HG03039 (cell line): ENCODE data around the gene LRRC74A.
A peak's percentile ranks its signal among the peaks of the same experiment; 100 is the strongest.

Source experiments
- ATAC-seq: cut with Tn5 transposase; IDR thresholded peaks from one replicate; pipeline ENCODE4 v1.9.1; 2021; ENCODE audit warnings: mild to moderate bottlenecking, moderate library complexity; ENCODE audit not compliant: unreplicated experiment

The LRRC74A gene

DNA sequence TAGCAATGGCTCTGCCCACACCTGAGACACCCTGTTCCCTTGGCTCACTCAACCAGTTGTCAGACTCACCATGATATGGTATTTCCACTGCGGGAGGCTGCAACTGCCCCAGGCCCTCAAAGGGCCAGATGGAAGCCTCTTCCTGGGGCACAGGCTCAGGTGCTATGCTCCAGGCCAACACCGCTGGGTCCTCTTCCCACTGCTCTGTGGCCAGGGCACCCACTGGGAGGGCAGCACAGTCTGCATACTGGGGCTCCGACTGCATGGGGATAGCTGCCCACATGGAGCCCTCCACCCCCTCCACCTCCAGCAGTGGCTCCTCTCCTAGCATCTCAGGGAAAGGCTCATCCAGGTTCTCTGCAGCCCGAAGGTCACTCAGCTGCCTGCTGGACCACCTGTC is 17.2 kb upstream of the LRRC74A start:
- ATAC-seq: no peak

DNA sequence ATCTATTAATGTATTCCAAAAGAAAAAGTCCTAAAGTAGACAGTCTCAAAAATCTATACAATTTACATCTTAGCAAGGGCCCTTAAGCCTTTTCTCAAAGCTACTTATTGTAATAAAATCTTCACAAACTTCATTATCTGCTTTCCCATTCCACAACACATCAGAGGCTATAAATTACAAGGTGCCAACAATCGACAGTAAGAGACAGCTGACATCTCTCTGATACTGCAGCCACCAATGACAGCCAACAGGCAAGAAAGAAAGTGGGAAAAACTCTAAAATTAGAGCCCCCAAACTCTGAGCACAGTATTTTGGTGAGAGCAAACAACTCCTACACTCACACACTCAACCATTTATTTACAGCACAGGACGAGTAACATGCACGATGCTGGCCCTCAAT is 15.7 kb upstream of the LRRC74A start:
- ATAC-seq: no peak

DNA sequence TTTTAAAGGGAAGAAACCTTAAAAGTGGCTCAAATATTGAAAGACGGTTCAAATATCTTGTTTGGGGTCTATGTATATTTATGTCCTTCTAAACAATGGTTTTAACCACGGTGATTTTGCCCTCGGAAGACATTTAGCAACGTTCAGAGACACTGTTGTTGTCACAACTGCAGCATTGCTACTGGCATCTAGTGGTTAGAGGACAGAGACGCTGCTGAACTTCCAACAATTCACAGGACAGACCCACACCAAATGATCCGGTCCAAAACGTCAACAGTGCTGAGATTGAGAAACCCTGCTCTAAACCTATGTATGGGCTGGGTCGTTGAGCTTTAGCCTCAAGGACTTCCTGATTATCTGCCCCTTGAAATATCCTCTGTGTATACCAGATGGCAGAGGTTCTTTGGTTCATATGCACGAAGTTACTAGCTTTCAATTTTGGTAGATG is 15.2 kb upstream of the LRRC74A start:
- ATAC-seq: no peak

DNA sequence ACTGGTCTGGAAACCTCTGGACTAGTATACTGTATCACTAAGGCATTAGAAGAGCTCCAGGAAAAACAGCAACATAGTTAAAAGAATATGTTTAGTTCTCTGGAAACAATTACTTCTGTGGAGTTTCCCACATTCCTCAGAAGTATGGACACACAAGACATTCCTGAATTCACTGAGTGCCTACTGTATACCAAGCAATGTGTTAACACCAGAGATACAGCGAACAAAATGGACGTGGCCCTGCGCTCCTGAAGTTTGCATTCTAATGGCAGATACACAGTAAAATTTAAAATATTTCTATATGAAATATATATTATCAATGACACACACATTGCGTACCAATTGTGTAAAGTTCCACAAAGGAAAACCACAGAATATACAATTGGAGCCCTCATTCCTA is 14.6 kb upstream of the LRRC74A start:
- no peak for ATAC-seq

DNA sequence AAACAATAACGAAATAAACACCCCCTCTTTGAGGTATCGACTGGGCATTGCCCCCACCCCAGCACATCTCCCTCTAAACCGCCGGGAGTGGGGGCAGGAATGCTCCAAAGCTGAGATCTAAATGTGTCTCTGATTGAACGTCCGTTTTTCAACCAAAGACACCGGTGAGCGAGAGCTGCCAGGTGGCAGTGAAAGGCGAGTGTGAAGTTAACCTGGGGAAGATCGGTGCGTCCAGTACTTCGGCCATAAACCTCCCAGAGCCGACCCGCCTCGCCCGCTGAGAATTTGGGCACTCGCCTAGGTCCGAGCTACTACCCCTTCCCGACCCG is 14.2 kb upstream of the LRRC74A start:
- peak; percentile 10 for ATAC-seq

DNA sequence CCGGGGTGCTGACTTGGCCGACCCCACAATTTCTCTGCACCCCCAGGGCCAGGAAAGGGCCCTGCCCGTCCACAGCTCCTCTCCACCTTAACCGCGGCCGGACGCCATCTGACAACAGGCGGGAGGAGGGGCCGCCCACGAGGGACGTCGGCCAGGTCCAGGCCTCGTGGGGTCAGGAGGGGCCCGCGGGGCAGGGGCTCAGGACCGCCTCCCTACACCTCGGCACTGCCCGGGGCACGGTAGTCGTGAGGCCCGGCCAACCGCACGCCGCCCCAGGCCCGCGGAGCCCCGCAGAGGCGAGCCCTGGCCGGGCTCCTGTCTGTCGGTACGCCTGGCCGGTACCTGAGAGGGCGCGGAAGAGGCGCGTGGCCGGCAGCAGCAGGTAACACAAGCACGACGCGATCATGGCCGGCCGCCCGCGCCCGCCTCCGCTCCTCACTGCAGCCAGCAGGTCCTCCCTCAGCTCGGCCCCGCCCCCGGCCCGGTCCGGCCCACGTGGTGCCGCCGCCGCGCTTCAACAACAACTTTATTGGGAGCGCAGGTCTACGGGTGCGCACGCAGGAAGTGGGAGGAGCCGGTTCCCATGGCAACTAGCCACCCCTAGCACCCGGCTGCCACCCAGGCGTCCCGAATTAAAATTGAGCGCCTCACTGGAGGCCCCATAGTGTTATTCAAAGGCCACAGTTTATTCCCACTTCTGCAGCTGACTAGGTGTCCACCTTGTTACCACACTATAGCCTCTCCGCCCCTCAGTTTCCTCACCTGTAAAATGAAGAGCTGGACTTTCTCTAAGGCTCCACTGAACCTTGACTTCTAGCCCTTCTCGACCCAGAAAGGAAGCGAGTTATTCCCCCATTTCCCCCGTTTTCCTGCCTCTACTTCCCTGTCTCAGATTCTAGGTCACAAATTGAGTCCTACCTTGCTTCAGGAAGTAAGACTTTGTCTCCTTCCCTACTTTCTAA is 13.5 kb upstream of the LRRC74A start, which contains the start of gene ANGEL1:
Gene ANGEL1 (minus strand): TSS at position 461 of the 962 bp plus-strand sequence. CDS start 55 bp downstream, at position 406.
- peak; percentile 71 for ATAC-seq

DNA sequence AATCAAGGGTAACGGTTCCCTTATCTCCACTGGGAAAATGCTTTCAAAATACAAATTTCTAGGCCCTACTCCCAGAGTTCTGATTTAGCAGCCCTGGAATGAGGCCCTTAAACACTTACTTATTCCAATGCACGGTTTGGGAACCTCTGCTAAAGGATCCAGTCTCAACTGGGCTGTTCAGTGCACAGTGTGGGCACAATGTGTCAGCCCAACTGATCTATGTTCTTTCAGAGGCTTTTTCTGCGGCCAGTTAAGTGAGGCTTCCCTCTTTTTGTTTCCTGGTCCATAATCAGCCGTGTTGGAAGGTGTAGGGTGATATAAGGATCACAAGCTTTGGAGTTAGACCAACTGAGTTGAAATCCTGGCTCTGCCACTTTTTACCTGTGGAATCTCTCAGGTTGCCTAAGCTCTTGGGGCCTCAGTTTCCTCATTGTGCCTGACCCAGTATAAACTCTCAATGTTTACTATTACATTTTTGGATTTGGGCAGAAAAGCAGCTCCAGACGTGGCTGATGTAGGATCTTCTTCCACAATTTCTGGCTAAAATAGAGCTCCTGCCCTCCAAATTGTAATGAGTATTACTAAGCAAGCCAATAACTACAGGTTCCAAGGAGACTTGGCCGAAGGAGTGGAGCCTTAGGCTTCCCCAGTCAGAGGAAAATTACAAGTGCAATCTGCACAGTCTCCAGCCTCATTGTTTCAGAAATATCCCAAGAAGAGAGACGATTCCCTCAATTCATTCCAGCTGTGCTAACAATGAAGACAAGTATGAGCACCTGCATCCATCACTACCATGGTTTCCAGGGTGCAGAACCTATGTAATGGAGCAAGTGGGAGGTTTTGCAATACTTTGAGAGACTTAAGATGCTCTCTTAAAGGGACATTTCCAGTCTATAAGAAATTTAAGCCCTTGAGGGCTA is 11.2 kb upstream of the LRRC74A start:
- no peak for ATAC-seq

DNA sequence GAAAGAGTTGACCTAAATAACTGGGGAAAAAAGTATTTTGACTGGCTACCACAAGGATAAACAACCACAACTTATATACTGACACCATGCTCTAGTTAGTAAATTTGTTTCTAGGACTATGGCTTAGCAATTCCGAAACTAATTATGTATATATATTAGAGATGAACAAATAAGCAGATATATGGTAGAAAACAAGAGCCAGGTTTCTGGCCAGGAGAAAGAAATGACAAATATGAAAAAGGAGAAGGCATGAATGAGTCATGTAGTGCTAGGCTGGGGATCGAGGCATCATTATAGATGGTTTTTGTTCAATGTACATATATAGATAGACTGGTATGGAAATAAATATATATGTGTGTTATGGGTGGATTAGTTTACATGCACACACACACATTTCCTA is 5.5 kb upstream of the LRRC74A start:
- ATAC-seq: no peak

DNA sequence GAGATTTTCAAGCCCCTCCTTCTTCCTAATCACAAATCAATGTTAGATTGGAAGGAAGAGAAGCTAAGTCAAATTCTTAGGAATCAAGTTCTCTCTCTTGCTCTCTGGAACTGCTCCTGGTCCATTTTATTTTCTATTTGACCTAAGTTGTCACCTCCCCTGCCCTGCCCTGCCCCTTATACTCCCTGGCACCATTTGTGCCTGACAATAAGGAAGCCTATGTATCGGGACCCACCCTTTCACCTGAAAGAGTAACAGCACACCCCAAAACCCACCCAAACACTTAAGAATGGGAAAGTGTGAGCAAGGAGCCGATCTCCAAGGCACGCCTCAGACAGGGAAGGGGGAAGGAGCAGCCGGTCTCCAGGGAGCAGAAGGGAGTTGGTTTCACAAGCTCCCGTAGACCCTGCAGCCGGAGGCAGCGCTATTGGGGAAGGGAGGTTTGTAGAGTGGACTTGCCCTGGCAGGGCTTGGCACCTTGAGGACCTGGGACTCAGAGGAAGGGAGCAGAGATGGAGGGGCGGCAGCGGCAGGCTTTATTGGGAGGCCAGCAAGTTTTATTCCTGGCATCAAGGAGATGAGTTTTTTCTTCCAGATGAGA is 1.6 kb downstream of the LRRC74A start:
- ATAC-seq: no peak

DNA sequence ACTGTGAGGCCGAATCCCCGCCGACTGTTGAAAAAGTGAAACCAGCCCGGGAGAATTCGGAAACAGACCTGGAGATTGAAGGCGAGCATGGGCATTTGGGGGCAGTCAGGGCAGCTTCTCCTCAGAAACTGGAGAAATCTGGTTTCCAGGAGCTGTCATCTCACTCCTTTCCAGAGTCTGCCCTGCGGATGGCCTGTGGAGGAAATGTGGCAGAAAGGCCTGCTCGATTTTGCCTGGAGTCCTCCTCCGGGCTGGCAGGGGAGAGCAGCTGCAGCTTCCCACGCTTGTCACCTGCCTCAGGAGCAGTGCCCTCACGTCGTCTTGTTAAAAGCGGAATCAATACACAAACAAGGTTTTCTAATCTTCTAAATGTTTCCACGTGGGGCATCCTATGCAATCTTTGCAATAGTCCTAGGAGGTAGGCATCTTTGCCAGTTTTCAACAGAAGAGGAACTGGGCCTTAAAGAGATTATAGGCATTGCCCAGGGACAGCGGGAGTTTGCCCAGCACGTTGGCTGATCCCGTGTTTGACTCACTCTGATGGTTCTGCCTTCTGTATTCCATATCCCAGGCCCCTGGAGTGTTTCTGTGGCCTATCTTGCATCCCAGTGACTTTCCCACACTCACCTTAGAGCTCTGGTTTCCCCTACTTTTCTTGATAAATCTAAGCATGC is 2.3 kb downstream of the LRRC74A start:
- ATAC-seq: no peak

DNA sequence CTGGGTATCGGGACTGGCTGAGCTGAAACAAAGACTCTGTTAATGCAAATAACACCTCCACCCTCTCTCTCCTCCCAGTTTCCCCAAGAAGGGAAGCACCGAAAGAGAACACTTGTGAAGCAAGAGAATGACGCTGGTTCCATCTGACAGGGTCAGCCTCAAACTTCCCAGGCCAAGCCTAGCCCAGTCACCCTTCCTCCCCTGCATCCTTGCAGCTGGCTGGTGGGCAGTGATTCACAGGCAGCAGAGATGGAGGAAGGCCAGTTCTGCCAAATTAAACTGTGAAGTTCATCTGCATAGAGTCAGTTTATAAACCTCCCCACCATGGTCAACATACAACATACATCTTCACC is 2.8 kb downstream of the LRRC74A start:
- no peak for ATAC-seq

DNA sequence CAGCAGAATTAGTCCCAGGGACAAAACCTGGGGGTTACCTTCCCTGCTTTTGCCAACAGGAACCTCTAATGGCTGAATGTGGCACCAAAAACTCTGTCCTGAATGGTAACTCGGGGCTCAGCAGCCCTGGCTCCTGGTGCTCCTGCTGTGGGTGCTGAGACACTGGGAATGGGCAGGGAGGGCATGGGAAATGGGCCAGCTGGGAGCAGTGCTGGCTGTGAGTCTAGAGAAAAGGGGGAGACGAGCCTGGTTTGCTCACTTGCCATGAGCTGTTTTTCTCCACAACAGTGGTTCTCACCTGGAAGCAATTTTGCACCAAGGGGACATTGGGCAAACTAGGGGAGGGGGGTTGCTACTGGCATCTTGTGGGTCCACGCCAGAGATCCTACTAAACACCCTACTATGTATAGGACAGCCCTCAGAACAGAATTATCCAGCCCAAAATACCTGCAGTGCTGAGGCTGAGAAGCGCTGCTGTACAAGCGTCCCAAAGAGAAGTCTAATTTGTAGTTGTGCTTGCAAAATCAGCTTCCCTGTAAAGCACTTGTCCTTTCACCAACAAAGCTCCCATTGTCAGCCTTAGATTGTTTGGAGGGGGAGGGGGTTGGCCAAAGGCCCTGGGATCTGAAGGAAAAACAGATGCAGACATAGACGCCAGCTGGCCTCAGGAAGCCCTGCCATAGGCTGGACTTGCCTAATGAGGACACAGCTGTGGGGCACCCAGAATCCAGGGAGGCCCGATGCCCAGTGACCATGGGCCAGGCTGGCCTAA is 3.6 kb downstream of the LRRC74A start:
- ATAC-seq: no peak

DNA sequence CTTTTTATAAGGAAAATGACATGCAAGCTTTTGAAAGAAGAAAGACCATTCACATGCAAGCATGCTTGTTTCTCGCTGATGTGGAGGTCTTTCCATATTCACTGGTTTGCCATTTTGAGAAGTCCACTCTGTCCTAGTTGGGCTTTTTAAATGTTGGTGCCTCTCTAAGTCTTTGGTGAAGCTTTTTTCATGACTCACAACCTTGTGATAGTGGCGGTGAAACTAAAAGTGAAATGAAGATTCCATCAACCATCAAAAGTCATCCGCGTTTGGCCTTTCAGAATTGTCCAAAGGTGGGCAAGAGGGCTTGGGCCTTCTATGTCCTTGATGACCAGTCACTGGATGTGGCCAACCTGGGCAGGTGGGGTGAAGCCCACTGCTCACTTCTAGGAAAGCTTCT is 4.3 kb downstream of the LRRC74A start:
- ATAC-seq: no peak

DNA sequence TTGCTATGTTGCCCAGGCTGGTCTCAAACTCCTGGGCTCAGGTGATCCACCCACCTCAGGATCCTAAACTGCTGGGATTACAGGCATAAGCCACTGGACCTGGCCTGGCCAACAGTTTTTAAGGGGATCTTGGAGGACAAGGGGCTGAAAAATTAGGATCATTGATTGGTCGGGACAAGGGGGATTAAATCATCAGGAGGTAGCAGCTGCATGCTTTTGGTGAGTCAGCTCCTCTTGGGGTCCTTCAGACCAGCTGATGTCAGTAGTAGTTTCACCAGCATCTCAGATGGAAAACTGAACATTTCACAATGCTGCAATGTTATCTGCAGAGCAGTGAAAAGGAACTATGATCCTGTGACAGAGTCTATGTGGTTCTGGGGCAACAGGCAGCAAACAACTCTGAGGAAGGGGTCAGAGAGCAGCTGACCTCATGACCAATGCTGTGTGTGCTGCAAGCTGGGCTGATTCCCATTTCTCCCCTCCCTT is 6.3 kb downstream of the LRRC74A start:
- ATAC-seq: no peak

DNA sequence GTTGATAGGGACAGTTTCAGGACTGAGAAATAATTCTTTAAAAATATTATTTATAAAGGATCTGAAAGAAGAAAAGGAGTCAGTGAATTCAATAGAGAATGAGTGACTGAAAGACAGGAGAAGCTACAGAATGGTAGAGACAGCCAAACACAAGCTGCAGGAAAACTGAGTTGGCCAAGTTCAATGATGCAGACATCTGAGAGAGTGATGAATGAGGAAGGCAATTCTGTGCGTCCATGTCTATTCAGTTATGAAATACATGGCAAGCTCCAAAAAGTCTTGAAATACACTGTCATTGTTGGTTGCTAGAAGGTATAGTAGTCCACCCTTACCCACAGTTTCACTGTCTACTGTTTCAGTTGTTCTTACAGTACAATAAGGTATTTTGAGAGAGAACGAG is 6.8 kb downstream of the LRRC74A start:
- ATAC-seq: no peak

DNA sequence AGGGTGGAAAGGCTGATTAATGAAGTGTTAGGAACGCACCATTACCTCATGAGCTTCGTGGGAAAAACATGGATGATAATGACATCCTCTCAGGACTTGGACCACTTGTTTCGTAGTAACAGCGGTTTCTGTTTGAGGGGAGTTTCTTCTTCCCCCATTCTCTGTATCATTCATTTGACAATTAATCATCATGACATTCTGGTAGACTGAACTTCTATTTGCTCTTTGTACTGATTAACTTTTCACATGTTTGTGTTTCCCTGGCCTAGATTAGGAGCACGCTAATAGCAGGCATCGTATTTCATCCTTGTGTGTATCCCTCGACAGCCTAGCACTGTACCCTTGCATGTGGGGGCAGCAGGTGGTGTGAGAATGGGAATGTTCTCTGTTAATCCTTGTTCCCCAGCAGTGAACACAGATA is 8.0 kb downstream of the LRRC74A start:
- no peak for ATAC-seq

DNA sequence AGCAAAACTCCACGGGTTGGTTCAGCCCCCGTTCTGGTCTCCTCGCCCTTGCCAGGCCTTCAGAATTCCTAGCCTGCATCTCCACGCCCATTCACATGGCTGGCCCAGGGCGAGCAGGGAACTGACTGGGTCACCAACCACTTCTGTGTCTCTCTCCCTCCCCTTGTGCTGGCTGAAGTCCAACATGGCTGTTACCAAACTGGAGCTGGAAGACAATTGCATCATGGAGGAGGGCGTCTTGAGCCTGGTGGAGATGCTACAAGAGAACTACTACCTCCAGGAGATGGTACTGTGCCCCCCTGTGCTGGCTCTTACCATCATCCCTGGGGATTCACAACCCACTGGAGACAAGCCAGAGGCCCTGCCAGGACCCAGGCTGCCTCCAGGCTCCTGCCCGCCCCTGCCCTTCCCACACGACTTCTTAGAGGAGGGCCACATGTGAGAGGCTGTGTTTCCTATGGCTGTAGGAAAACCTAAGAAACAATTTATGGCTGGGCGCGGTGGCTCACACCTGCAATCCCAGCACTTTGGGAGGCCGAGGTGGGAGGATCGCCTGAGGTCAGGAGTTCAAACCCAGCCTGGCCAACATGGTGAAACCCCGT is 9.9 kb downstream of the LRRC74A start:
- no peak for ATAC-seq

DNA sequence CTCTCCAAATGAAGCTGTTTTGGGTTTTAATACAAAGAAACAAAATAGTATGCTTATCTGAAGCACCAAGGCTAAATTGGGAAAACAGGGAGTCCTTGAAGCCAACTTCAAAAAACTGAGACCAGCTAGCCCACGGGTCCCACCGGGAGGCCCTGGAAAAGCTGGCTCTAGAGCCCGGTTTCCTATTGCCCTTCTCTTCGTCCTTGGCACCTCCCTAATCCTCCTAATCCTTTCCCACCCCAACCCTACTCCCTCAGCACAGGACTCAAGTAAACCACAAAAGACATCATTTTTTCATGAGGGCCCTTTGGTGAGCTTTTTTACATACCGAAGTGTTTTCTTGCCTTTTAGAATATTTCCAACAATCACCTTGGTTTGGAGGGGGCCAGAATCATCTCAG is 11.3 kb downstream of the LRRC74A start:
- ATAC-seq: no peak

DNA sequence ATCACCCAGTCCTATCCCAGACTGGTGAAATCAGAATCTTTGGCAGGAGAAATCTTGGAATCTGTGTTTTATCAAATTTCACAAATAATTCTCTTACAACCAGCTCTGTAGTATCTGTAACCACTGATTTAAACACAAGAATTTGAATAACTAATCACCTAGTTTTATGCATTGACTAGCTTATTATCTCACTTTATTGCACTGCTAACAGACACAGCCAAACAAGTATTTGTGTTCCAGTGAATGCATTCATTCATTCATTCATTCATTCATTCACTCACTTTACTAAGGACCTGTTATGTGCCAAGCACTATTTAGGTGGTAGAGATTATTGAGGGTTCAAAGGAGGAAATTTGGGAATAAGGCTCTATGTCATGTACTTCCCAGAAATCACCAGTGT is 16.2 kb downstream of the LRRC74A start:
- ATAC-seq: no peak
